ENCODE measurements around the gene SARS1.
"Not testable (repeated sequence)": the region's sequence is repeated elsewhere in the genome, so short reads cannot be mapped to it uniquely, and the experiment has no call there.

SARS1 gene

DNA sequence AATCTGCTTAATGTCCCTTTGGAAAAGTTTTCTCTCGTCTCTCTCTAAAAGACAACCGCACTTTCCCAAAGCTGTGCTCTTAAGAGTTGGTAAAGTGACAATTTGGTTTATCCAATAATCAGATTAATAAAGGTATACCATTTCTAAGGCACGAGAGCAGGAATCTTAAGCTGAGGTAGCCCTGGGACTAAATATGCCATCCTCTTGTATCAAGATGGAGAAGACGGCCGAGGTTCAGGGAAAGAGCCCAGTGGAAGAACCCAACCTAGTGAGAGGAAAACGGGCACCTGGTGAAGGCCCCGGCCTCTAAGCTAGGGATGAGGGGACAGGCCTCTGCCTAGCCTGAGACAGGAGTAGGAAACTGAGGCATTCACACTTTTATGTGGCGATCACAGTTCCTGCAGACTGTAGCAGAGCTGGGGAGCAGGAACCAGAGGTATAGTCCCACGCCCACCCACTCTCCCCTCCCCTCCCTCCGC lies 334 bp upstream of the SARS1 start:
- peak overlapping the region; percentile 97; the same call in 1 of the 2 replicates for H3K4me3 ChIP-seq (ENCODE audit: low read length)
- no peaks in the 10 kb centered on the region for H3K9me3 ChIP-seq (ENCODE audit: insufficient read depth, low read depth, low read length)
- no peak overlapping the region for H3K9ac ChIP-seq (ENCODE audit: low read depth, low read length)
- H3K27me3 ChIP-seq (ENCODE audit: insufficient read depth, low read length): no peaks in the 10 kb centered on the region
- no peak overlapping the region for H3K27ac ChIP-seq (ENCODE audit: low read length)
- H3K4me1 ChIP-seq (ENCODE audit: insufficient read depth, low read length): peaks cover 9% of the 10 kb centered on the region; the same call in 1 of the 2 replicates
- H3K36me3 ChIP-seq (ENCODE audit: insufficient read depth, low read depth, low read length): no peaks in the 10 kb centered on the region

DNA sequence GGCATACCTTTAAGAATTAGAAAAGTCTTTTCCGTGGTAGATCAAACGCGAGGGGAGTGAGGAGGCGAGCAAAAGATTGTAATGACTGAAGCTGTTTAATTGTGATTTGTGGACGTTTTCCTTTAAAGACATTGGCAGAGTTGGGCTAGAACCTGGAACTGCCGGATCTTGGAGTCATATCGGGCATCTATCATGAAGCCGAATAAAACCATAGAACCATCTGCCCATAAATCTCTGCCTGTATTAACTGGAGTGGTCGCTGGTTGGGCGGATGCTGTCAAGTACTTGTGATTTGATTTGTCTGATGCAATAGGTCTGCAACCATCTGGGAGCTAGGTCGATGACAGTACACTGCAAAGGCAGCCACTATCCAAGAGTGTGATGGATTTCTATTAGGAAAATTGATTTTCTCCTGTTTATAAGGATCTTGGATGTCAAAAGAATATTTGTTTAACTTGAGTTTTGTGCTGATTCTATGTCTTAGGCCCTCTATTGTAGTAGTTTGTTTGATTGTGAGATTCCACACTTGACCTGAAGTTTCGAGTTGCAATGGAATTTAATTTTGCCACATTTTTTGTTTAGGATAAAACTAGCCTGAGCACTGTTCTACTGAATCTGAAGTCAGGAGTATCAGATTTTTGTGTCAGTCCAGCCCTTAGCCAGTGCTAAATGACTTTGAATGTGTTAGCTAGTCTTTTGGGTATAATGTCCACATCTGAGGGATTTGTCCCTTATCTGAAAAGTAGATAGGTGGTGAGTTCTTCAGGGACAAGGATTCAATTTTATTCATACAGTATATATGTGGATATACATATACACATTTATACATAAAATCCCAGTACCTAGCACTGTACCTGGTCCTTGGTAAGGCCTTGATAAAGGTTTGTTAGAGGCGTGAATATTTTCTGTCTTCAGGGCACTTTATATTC lies 1.2 kb downstream of the SARS1 start:
- Histone ChIP-seq H3K4me3 (ENCODE audit: low read length) (peak overlapping the region; percentile 97), H3K27me3 (ENCODE audit: insufficient read depth, low read length) (no peaks in the 10 kb centered on the region), H3K9me3 (ENCODE audit: insufficient read depth, low read depth, low read length) (no peaks in the 10 kb centered on the region), H3K9ac (ENCODE audit: low read depth, low read length) (peak overlapping the region; percentile 86), H3K36me3 (ENCODE audit: insufficient read depth, low read depth, low read length) (no peaks in the 10 kb centered on the region), H3K27ac (ENCODE audit: low read length) (no peak overlapping the region), H3K4me1 (ENCODE audit: insufficient read depth, low read length) (peaks cover 9% of the 10 kb centered on the region; the same call in 1 of the 2 replicates)

DNA sequence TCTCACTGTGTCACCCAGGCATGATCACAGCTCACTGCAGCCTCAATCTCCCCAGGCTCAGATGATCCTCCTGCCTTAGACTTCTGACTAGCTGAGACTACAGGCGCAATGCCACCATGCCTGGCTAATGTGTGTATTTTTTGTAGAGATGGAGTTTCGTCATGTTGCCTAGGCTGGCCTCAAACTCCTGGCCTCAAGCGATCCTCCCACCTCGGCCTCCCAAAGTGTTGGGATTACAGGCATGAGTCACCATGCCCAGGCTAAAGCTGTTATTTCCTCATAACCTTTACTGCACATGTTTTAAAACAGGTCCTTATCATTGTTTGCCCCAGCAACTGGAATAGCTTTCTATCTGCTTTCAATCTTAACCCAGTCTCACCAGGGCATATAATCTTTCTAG lies 2.9 kb downstream of the SARS1 start:
- no peak overlapping the region for H3K9ac ChIP-seq (ENCODE audit: low read depth, low read length)
- no peak overlapping the region for H3K27ac ChIP-seq (ENCODE audit: low read length)
- H3K27me3 ChIP-seq (ENCODE audit: insufficient read depth, low read length): no peaks in the 10 kb centered on the region
- no peak overlapping the region for H3K4me3 ChIP-seq (ENCODE audit: low read length)
- H3K36me3 ChIP-seq (ENCODE audit: insufficient read depth, low read depth, low read length): no peaks in the 10 kb centered on the region
- peaks cover 9% of the 10 kb centered on the region; the same call in 1 of the 2 replicates for H3K4me1 ChIP-seq (ENCODE audit: insufficient read depth, low read length)
- no peaks in the 10 kb centered on the region for H3K9me3 ChIP-seq (ENCODE audit: insufficient read depth, low read depth, low read length)

DNA sequence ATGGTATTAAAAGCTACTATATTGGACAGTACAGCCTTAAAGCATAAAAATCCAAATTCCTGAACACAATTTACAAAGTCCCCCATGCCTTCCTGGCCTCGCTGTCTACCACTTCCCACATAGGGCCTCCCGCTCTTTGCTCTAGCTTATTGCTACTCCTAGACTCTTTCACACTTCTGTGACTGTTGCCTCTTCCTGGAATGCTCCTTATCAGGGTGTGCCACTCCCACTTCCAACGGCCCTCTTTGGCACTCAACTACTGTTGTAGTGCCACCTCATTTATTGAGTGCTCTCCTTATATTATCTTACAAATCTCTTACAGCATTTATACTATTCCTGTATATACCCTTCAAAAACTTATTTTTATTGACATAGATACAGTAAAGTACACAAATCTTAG lies 4.8 kb downstream of the SARS1 start:
- no peak overlapping the region for H3K27ac ChIP-seq (ENCODE audit: low read length)
- H3K36me3 ChIP-seq (ENCODE audit: insufficient read depth, low read depth, low read length): no peaks in the 10 kb centered on the region
- no peaks in the 10 kb centered on the region for H3K9me3 ChIP-seq (ENCODE audit: insufficient read depth, low read depth, low read length)

DNA sequence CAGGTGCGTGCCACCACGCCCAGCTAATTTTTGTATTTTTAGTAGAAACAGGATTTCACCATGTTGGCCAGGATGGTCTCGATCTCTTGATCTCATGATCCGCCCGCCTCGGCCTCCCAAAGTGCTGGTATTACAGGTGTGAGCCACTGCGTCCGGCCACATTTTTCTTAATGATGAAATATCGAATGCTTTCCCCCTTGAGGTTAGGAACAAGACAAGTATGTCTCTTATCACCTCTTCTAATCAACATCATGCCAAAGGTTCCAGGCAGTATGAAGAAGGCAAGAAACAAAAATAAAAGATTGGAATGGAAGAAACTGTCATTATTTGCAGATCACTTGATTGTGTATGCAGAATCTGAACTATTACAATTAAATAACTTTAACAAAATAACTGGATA lies 7.5 kb downstream of the SARS1 start:
- H3K9me3 ChIP-seq (ENCODE audit: insufficient read depth, low read depth, low read length); H3K9ac ChIP-seq (ENCODE audit: low read depth, low read length); H3K27me3 ChIP-seq (ENCODE audit: insufficient read depth, low read length); H3K36me3 ChIP-seq (ENCODE audit: insufficient read depth, low read depth, low read length); H3K4me3 ChIP-seq (ENCODE audit: low read length); H3K27ac ChIP-seq (ENCODE audit: low read length): not testable (repeated sequence)
- peaks cover 10% of the 10 kb centered on the region; the same call in 1 of the 2 replicates for H3K4me1 ChIP-seq (ENCODE audit: insufficient read depth, low read length)

More for the DNA sequence above, 4.8 kb downstream of the SARS1 start:
- H3K27me3 ChIP-seq (ENCODE audit: insufficient read depth, low read length): no peaks in the 10 kb centered on the region
- no peak overlapping the region for H3K4me3 ChIP-seq (ENCODE audit: low read length)
- no peak overlapping the region for H3K9ac ChIP-seq (ENCODE audit: low read depth, low read length)
- H3K4me1 ChIP-seq (ENCODE audit: insufficient read depth, low read length): peaks cover 5% of the 10 kb centered on the region; the same call in 1 of the 2 replicates

DNA sequence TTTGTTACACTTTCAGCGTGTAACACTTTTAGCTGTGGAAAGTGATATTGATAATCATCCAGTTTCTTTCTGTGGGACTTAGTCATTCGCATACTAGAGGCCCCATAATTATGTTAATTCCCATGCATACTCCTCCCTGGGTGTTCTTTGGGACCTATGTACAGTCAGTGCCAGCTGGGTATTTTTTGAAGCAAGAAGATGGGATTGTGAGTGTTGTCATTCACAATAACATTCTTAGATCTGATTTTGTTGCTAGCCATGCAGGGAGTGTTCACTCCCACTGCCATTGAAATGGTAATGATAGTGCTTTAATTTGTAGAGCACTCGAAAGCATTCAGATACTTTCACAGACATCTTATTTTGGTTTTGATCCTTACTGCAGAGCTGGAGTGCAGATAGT lies 11.6 kb downstream of the SARS1 start:
- Histone ChIP-seq H3K27me3 (ENCODE audit: insufficient read depth, low read length) (no peaks in the 10 kb centered on the region), H3K4me3 (ENCODE audit: low read length) (peak overlapping the region; percentile 37; the same call in 1 of the 2 replicates), H3K4me1 (ENCODE audit: insufficient read depth, low read length) (peaks cover 28% of the 10 kb centered on the region), H3K36me3 (ENCODE audit: insufficient read depth, low read depth, low read length) (peaks cover 16% of the 10 kb centered on the region), H3K27ac (ENCODE audit: low read length) (no peak overlapping the region), H3K9me3 (ENCODE audit: insufficient read depth, low read depth, low read length) (no peaks in the 10 kb centered on the region), H3K9ac (ENCODE audit: low read depth, low read length) (peak overlapping the region; percentile 35; the same call in 1 of the 2 replicates)

DNA sequence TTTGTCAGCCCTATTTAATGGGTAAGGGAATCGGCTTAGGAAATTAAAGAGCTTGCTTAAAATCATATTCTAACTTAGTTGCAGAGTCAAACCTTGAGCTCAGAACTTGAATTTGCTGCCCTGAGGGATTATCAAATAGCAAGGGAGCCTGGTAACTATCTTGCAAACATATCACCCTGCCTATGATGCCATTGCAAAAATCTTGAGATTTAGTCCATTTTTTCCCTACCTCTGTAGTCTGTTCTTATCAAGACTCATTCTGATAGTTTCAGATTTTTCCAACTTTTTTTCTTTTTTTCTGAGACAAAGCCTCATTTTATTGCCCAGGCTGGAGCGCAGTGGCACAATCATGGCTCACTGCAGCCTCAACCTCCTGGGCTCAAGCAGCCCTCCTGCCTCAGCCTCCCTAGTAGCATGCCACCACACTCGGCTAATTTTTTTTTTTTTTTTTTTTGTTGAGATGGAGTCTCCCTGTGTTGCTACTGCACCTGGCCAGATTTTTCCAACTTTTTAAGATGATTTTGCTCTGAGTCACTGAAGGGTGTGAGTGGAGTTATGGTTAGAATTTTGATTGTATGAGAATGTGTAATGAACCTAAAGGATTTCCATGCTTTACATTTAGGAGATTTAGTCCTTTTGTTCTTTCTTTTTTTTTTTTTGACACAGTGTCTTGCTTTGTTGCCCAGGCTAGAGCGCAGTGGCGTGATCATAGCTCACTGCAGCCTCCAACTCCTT lies 12.2 kb downstream of the SARS1 start:
- Histone ChIP-seq H3K4me1 (ENCODE audit: insufficient read depth, low read length) (peaks cover 31% of the 10 kb centered on the region), H3K9me3 (ENCODE audit: insufficient read depth, low read depth, low read length) (no peaks in the 10 kb centered on the region), H3K9ac (ENCODE audit: low read depth, low read length) (peak overlapping the region; percentile 35; the same call in 1 of the 2 replicates), H3K27ac (ENCODE audit: low read length) (no peak overlapping the region), H3K36me3 (ENCODE audit: insufficient read depth, low read depth, low read length) (peaks cover 16% of the 10 kb centered on the region), H3K4me3 (ENCODE audit: low read length) (peak overlapping the region; percentile 37; the same call in 1 of the 2 replicates), H3K27me3 (ENCODE audit: insufficient read depth, low read length) (no peaks in the 10 kb centered on the region)

DNA sequence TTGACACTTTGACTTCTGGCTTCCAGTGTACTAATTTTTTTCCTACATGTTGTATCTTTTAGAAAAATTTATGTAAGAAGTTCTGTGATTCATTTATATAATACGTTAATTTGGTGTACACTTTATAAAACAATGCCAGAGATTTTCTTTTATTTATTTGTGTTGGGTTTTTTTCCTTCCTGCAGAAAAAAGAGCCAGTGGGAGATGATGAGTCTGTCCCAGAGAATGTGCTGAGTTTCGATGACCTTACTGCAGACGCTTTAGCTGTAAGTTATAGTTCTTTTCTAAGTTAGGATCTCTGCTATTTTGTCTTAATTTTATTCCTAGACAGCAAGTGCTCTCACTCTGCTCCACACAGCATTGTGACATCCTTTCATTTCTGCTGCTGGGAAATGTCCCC lies 14.4 kb downstream of the SARS1 start:
- Histone ChIP-seq H3K4me3 (ENCODE audit: low read length) (no peak overlapping the region), H3K4me1 (ENCODE audit: insufficient read depth, low read length) (peaks cover 37% of the 10 kb centered on the region), H3K9me3 (ENCODE audit: insufficient read depth, low read depth, low read length) (no peaks in the 10 kb centered on the region), H3K27ac (ENCODE audit: low read length) (no peak overlapping the region), H3K36me3 (ENCODE audit: insufficient read depth, low read depth, low read length) (peaks cover 38% of the 10 kb centered on the region), H3K27me3 (ENCODE audit: insufficient read depth, low read length) (no peaks in the 10 kb centered on the region), H3K9ac (ENCODE audit: low read depth, low read length) (peak overlapping the region; percentile 3; the same call in 1 of the 2 replicates)

DNA sequence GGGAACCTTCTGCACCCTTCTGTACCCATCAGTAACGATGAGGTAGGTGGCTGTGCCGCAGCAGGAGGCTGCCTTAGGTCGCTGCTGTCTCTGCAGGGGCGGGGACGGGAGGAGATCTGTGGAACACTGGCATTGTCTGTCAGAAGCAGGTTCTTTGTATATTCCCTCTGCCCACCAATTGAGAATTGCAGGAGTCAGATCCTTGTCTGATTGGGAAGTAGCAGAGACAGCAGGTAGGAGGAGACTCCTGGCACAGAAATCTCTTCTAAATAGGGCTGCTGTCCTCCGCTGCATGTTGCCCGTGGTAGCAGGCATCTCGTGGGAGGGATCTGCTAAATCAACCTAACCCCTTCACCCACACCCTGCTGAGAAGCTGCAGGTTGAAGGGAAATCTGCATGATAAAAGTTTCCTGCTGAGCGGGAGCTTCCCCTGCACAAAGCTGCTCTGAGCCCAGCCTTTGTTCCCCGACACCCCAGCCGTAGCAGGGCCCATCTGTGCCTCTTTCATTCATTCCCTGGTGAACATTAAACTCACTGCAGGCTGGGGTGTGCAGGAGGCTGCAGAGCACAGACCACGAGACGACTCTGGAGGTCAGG lies 15.9 kb downstream of the SARS1 start:
- peak overlapping the region; percentile 18; the same call in 1 of the 2 replicates for H3K9ac ChIP-seq (ENCODE audit: low read depth, low read length)
- peak overlapping the region; percentile 53; the same call in 1 of the 2 replicates for H3K4me3 ChIP-seq (ENCODE audit: low read length)
- H3K27me3 ChIP-seq (ENCODE audit: insufficient read depth, low read length): no peaks in the 10 kb centered on the region
- no peaks in the 10 kb centered on the region for H3K9me3 ChIP-seq (ENCODE audit: insufficient read depth, low read depth, low read length)
- peak overlapping the region; percentile 62 for H3K27ac ChIP-seq (ENCODE audit: low read length)
- H3K4me1 ChIP-seq (ENCODE audit: insufficient read depth, low read length): peaks cover 37% of the 10 kb centered on the region
- peaks cover 41% of the 10 kb centered on the region for H3K36me3 ChIP-seq (ENCODE audit: insufficient read depth, low read depth, low read length)

DNA sequence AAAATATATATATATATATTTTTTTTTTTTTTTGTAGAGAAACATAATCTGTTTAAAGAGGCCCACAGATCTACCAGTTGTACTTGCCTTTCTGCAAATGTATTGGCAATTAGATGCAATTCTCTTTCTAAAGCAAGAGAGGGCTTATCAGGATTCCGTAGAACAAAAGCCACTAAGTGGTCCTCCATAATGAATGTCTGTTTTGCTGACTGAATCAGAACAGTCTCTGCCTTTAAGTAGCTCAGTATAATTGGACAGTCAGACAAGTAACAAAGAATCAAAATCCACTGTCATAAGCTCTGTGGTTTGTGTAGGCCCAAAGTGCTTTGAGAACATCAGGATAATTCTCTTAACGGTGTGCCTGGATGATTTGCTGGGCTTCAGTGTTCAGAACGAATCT lies 17.3 kb downstream of the SARS1 start:
- Histone ChIP-seq H3K9me3 (ENCODE audit: insufficient read depth, low read depth, low read length) (no peaks in the 10 kb centered on the region), H3K27me3 (ENCODE audit: insufficient read depth, low read length) (no peaks in the 10 kb centered on the region), H3K4me1 (ENCODE audit: insufficient read depth, low read length) (peaks cover 27% of the 10 kb centered on the region), H3K27ac (ENCODE audit: low read length) (peak overlapping the region; percentile 59), H3K4me3 (ENCODE audit: low read length) (no peak overlapping the region), H3K9ac (ENCODE audit: low read depth, low read length) (no peak overlapping the region), H3K36me3 (ENCODE audit: insufficient read depth, low read depth, low read length) (peaks cover 55% of the 10 kb centered on the region)

DNA sequence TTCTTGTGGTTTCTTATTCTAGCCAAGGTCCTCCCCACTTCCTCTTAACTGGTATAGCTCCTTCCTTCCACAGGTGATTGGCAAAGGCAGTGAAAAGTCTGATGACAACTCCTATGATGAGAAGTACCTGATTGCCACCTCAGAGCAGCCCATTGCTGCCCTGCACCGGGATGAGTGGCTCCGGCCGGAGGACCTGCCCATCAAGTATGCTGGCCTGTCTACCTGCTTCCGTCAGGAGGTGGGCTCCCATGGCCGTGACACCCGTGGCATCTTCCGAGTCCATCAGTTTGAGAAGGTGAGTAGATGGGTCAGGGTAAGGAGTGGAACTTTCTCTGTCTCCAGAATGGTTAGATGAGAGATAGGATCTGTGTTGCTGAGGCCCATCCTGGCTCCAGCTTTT lies 21.4 kb downstream of the SARS1 start:
- H3K36me3 ChIP-seq (ENCODE audit: insufficient read depth, low read depth, low read length): peaks cover 75% of the 10 kb centered on the region
- H3K27me3 ChIP-seq (ENCODE audit: insufficient read depth, low read length): no peaks in the 10 kb centered on the region
- H3K9me3 ChIP-seq (ENCODE audit: insufficient read depth, low read depth, low read length): no peaks in the 10 kb centered on the region
- no peak overlapping the region for H3K9ac ChIP-seq (ENCODE audit: low read depth, low read length)
- H3K4me3 ChIP-seq (ENCODE audit: low read length): no peak overlapping the region
- no peak overlapping the region for H3K27ac ChIP-seq (ENCODE audit: low read length)
- peaks cover 39% of the 10 kb centered on the region; the same call in 1 of the 2 replicates for H3K4me1 ChIP-seq (ENCODE audit: insufficient read depth, low read length)
